Stimulated activated CD8-positive, alpha-beta memory T cell treated with anti-CD3 and anti-CD28 coated beads, Interleukin-4, amount 100 ng/mL, for 1 hour (primary cell): Measurements from ENCODE around the gene NPAS1.
"Not testable (repeated sequence)": the region's sequence is repeated elsewhere in the genome, so short reads cannot be mapped to it uniquely, and the experiment has no call there.

Experiments
- DNase-seq, 2 donors: peaks; one replicate each; pipeline ENCODE4 v3.0.0-alpha.2; 2020; ENCODE audit warnings: low read depth in 2 of 2, low spot score in 1 of 2

NPAS1 gene

DNA sequence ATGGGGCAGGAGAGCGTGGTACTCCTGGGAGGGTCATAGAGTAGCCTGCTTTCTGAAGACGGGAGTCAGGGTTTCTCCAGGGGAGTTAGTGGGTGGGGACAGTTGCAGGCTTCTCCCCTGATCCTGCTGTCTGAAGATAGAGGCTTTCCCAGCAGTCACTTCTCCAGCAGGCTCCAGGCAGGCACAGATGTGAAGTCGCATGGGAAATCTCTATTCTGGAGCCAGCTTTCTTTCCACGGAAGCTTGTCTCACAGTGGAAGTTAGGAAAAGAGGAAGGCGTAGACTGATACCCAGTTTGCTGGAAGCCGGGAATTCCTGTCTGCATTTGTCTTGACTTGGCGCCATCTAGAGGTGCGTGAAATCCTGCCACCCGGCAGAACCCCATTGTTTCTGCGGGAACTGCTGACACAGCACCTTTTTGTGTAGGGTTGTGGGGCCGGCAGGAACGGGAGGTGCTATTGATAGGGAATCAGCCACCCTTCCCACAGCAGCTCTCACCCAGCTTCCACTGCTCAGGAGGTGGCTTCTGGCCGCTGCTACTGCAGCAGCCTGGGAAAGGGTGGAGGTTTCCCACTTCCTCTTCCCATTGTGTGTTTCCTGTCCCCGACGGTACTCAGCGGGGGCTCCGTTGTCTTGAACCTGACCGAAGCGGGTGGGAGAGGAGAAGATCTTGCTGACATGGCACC is 28.5 kb upstream of the NPAS1 start:
- DNase-seq, result peak in 1 of 2 donors; percentile 29

GRCh38 chr19:46992699-46993535 is 26.7 kb upstream of the NPAS1 start:
- DNase-seq, result no peak

- DNase-seq, result no peak
These were observed 26.0 kb upstream of the NPAS1 start for GRCh38 chr19:46993622-46994021.

- no peak for DNase-seq
These were observed 25.4 kb upstream of the NPAS1 start for GRCh38 chr19:46994141-46994686.

DNA sequence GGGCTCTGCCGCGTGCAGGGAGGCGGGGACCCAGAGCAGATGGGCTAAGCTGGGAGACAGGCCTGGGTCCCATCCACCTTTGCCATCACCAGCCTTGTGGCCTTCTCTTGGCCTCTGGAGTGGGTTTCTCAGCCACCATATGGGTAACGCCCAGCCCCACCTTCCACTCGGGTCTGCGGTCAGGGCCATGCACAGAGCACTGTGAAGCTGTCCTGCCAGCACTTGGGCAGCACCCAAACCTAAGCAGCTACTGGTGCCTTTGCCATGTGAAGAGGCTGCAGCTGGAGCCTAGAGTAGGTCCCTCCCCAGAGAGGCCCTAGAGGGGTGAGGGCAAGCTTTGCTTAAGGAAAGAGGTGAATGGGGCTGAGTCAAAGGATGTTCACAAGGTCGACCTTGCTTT is 24.1 kb upstream of the NPAS1 start:
- DNase-seq, result no peak

DNA sequence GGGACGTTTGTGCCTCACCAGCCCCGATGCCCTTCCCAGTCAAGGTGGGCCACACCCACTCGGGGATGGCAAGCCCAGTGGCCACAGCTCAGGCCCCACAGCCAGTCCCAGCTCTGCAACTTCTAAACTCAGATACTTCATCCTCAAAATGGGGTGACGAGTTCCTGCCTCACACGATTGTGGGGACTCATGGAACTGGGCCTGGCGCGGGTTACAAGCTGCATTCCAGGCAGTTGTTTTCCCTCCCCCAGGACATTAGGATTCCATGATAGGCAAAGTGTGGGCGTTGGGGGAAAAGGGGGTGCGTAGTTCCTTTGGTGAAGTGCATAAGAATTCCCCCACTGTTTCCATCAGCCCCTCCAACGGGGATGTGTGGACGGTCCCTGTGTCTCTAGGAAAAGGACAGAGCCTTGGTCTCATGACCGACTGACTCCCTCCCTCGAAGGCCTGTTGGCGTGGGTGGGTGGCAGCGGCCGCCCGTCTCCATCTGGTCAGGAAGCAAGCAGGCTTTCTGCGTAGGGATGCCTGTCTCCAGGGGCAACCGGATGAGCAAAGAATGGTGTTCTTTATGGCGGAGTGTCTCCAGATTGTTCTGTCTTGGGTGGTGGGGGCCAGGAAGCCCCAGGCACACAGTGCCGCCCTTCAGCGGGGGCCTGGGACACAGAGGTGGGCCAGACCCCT is 21.1 kb upstream of the NPAS1 start:
- DNase-seq, result no peak

DNA sequence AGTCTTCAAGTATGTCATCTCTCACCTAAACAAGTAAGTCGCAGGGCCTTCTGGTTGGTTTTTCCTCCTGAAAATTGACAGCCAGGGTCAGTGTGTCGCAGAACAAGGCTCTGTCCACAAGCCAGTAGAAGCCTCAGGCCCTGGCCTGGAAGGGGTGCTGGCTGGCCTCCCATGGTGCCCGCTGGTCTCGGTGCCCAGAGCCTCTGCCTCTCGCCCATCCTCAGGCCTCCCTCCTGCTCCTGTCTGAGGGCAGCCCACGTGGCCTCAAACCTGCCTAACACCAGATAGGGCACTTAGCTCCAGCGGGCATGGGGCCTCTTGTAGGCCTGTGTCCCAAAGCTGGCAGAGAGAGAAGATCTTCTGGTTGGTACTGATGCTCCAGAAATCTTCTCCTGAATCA is 20.3 kb upstream of the NPAS1 start:
- DNase-seq, result no peak

DNA sequence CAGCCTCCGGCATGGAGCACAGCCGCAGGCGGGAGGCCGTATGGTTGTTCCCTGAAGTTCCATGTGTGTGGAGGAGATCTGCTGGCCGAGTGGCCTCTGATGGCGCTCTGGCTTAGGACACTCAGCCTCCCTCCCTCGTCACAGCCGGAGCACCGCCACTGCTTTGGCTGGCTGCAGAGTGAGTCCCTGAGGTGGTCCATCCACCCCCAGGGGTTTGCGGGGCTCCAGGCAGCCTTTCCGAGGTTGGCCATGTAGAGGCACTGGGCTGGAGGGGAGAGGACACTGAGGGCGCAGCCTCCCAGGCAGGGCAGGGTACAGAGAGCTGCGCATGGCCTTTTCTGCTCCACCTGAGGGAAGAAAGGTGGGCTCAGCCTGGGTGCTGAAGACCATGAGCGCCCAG is 19.8 kb upstream of the NPAS1 start:
- DNase-seq, result no peak

GRCh38 chr19:47000373-47000772 is 19.3 kb upstream of the NPAS1 start:
- no peak for DNase-seq

GRCh38 chr19:47001584-47001983 is 18.1 kb upstream of the NPAS1 start:
- no peak for DNase-seq

DNA sequence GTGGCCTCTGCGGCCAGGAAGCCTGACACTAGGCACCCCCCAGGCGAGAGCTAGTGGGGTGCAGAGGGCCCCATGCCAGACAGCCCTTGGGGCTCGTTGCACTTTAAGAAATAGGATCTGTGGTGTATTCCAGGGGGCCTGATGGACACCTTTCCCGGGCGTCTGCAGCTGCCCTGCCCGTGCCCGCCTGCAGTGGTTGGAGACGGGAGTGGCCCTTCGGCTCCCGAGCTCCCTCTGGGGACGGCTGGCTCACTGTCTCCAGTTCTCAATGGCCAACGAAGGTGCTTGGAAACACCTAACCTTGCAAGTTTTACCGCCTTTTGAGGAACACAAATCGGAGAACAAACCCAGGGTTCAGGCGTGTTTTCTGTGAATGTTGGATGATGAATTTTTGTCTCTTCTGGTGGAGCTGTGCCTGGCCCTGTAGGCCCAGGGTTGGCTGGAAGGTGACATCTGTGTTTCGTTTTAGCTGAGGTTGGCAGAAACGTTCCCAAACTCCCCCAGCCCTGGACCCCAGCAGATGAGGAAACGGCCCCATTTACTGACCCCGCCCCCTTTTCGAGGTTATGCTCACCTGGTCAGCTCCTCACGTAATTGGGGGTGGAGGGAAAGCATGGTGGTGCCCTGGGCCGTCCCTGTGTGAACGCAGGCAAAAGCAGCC is 17.4 kb upstream of the NPAS1 start:
- DNase-seq, result no peak

- DNase-seq, result no peak
These were observed 16.6 kb upstream of the NPAS1 start for GRCh38 chr19:47002853-47003610.

GRCh38 chr19:47003611-47004465 is 15.8 kb upstream of the NPAS1 start:
- DNase-seq, result no peak

- no peak for DNase-seq
These were observed 14.4 kb upstream of the NPAS1 start for GRCh38 chr19:47005164-47005641.

DNA sequence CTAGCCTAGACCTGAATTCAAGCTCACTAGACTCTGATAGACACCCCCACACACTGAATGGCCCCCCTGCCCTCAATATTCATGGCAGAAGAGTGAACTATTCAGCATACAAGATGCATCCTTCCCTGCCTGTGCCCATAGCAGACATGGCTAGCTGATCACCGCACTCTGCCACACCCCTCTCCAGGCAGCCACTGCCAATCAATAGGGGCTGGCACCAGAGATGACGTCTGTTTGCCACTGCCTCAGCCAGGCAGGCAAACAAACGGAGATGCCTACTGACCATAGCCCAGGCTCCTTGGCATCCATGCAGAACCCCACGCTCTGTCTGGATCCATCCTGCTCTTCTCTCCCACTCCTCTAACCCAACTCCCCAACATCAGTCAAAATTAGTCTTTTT is 13.8 kb upstream of the NPAS1 start:
- DNase-seq, result no peak

GRCh38 chr19:47006496-47006895 is 13.1 kb upstream of the NPAS1 start:
- no peak for DNase-seq

DNA sequence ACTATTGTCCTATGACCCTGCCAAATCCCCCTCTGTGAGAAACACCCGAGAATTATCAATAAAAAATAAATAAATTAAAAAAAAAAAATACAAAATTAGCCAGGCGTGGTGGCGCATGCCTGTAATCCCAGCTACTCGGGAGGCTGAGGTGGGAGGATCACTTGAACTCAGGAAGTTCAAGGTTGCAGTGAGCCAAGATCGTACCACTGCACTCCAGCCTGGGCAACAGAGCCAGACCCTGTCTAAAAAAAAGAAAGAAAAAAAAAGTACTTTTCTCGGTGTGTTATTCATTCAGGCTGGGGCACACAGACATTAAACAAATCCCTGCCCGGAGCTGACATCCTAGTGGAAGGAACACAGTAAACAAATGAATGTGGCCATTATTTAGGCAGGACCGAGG is 9.1 kb upstream of the NPAS1 start:
- DNase-seq, result not testable (repeated sequence)

DNA sequence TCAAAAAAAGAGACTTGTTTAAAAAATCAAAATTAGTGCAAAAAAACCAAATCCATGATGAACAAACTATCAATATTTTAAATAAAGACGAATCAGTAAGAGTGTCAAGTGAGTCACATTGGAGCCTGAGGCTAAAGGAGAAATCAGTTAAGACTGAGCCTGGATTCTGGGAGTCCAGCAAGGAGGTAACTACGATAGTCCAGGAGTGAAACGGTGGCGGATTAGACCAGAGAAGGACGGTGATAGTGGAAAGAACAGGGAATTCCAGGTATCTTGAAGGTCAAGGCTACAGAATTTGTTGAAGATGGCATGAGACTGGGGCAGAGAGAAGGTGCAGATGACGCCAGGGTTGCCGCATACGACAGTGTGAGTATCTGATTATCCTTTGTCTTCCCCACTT is 7.0 kb upstream of the NPAS1 start:
- no peak for DNase-seq

- peak; percentile 19 to 44 for DNase-seq
These were observed 6.6 kb upstream of the NPAS1 start for GRCh38 chr19:47013041-47013517.
